GM12878 (cell line): ENCODE data around the gene FAM200A.

ENCODE experiments used
- CEBPZ ChIP-seq: fragments of 150-350 bp; IDR thresholded peaks from 2 replicates; pipeline ENCODE4 v1.6.1; 2016; ENCODE audit warnings: low read depth, low read length
- POLR2A ChIP-seq: IDR thresholded peaks from 2 replicates; pipeline ENCODE4 v1.6.1; 2011; ENCODE audit warnings: low read depth, mild to moderate bottlenecking, low read length
- SMC3 ChIP-seq: IDR thresholded peaks from 2 replicates; pipeline ENCODE4 v1.6.1; 2011; ENCODE audit warnings: low read length, improper control_type of control experiment, borderline replicate concordance
- SP1 ChIP-seq: IDR thresholded peaks from one replicate; pipeline ENCODE4 v1.6.1; 2011; ENCODE audit warnings: low read depth, low read length
- TF ChIP-seq, protein P1 (sequence below), 3 experiments: IDR thresholded peaks in 2 of 3; conservative IDR thresholded peaks in 1 of 3; 2 replicates each; pipeline ENCODE4 v1.5.1; 2011; ENCODE audit warnings: low read depth in 3 of 3, low read length in 3 of 3, mild to moderate bottlenecking in 3 of 3, control low read depth in 2 of 3, moderate library complexity in 2 of 3, inconsistent platforms in 1 of 3, mixed read lengths in 1 of 3; ENCODE audit not compliant: control insufficient read depth in 2 of 3, insufficient read depth in 1 of 3; ENCODE audit errors: extremely low read depth in 1 of 3

DNA sequence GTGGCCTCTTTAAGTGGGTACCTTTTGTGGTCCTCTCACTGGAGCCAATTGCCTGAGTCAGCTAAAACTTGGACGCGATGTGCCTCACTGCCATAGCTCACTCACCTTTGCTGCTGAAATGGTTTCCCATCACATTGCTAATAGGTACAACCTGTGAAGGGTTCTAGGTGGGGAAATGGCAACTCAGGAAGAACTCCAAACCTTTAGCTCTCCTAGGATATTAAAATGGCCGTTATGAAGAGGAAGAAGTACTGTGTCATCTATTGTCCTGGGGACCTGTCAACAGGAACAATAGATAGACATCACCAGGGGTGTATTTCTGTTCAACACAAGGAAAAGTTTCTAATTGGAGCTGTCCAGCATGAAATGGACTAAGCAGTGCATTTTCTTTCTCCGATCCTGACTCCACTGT is 5.3 kb upstream of the FAM200A start:
- TF ChIP-seq CEBPZ (no peak), SP1 (no peak), SMC3 (no peak), POLR2A (no peak)
- TF ChIP-seq, protein P1, sequence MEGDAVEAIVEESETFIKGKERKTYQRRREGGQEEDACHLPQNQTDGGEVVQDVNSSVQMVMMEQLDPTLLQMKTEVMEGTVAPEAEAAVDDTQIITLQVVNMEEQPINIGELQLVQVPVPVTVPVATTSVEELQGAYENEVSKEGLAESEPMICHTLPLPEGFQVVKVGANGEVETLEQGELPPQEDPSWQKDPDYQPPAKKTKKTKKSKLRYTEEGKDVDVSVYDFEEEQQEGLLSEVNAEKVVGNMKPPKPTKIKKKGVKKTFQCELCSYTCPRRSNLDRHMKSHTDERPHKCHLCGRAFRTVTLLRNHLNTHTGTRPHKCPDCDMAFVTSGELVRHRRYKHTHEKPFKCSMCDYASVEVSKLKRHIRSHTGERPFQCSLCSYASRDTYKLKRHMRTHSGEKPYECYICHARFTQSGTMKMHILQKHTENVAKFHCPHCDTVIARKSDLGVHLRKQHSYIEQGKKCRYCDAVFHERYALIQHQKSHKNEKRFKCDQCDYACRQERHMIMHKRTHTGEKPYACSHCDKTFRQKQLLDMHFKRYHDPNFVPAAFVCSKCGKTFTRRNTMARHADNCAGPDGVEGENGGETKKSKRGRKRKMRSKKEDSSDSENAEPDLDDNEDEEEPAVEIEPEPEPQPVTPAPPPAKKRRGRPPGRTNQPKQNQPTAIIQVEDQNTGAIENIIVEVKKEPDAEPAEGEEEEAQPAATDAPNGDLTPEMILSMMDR (IDR thresholded peaks at IDR 0.05 in 2 of 3, conservative IDR thresholded peaks at IDR 0.05 in 1 of 3; ENCODE audit: control insufficient read depth in 2 of 3, extremely low read depth in 1 of 3, insufficient read depth in 1 of 3, low read depth in 3 of 3, low read length in 3 of 3) = no peak
